GM12872 (cell line): ENCODE measurements around the gene MYCBPAP.

ENCODE experiments used
- TF ChIP-seq, protein P1 (sequence below): IDR thresholded peaks from 3 replicates; pipeline ENCODE4 v1.5.1; 2011; ENCODE audit warnings: low read depth, mild to moderate bottlenecking, low read length, moderate library complexity; ENCODE audit not compliant: insufficient read depth

Gene MYCBPAP

GRCh38 chr17:50540560-50541401 lies 32.5 kb downstream of the MYCBPAP start:
- TF ChIP-seq, protein P1, sequence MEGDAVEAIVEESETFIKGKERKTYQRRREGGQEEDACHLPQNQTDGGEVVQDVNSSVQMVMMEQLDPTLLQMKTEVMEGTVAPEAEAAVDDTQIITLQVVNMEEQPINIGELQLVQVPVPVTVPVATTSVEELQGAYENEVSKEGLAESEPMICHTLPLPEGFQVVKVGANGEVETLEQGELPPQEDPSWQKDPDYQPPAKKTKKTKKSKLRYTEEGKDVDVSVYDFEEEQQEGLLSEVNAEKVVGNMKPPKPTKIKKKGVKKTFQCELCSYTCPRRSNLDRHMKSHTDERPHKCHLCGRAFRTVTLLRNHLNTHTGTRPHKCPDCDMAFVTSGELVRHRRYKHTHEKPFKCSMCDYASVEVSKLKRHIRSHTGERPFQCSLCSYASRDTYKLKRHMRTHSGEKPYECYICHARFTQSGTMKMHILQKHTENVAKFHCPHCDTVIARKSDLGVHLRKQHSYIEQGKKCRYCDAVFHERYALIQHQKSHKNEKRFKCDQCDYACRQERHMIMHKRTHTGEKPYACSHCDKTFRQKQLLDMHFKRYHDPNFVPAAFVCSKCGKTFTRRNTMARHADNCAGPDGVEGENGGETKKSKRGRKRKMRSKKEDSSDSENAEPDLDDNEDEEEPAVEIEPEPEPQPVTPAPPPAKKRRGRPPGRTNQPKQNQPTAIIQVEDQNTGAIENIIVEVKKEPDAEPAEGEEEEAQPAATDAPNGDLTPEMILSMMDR, result no peak

GRCh38 chr17:50541402-50541715 lies 33.1 kb downstream of the MYCBPAP start:
- TF ChIP-seq, protein P1, result no peak

- TF ChIP-seq, protein P1, result peak; percentile 44
Observed at GRCh38 chr17:50541716-50542688, 33.8 kb downstream of the MYCBPAP start.

- TF ChIP-seq, protein P1, result no peak
Observed at GRCh38 chr17:50542795-50543774, 34.8 kb downstream of the MYCBPAP start.

DNA sequence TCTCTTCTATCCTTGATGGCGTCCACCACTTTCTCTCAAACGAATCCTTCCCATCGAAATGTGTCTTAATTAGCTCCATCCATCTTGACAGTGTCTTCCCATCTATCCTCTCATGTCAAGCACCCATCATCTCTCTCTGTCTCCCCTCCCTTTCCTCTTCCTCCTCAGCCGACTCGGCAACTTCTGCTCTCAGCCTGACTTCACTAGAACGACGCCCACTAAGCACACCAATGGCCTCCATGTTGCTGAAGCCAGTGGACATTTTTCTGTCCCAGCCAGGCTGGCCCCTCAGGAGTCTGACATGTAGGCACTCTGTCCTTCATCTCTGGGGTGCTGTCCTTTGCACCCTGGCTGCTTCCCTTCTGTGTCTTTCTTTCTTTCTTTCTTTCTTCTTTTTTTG lies 36.3 kb downstream of the MYCBPAP start:
- TF ChIP-seq, protein P1, result no peak

- TF ChIP-seq, protein P1, result no peak
Observed at GRCh38 chr17:50545311-50545710, 37.1 kb downstream of the MYCBPAP start.
